ENCODE results near the gene ENTPD5. TPM values are rescaled to one million over a fixed set of nuclear protein-coding genes. Genes with fewer than 3 reads are reported as not detected.

The ENTPD5 gene
- total and polyA plus RNA-seq, 2 donors (not counting 1 experiment from before 2014, with no cell fraction given) = 5.5 to 14.7 TPM

DNA sequence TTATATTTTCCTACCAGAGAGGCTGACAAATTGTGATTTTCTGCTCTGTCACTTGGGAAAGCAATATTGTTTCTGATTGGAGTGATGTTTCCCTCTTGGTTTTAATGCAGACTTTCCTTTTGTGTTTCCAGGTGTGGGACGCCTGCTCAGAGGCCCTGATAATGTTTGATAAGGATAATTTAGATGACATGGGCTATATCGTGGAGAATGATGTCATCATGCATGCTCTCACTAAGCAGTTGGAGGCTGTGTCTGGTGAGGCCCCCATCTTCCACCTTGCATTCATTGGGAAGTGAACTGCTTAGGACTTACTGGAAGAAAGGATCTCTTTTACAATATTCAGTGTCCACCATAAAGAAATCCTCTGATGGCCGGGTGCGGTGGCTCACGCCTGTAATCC is 63.4 kb downstream of the ENTPD5 start:
- Mint-ChIP-seq H3K4me3 (no peak overlapping the region), H3K4me1 (peaks cover 9% of the 10 kb centered on the region), H3K27me3 (no peaks in the 10 kb centered on the region), H3K27ac (no peak overlapping the region), H3K9me3 (ENCODE audit: insufficient read depth) (no peaks in the 10 kb centered on the region)
- 100% methylated on average over 2 of the region's 5 CpGs for WGBS (ENCODE audit: insufficient coverage)
- H3K9me3 ChIP-seq (ENCODE audit: control extremely low read depth in 1 of 3, control insufficient read depth in 2 of 3, insufficient read depth in 1 of 3, low read length in 2 of 3) = no peaks in the 10 kb centered on the region
- no peak overlapping the region for H2AFZ ChIP-seq (ENCODE audit: insufficient read depth, low read depth, low read length, poor library complexity, severe bottlenecking)
- DNase-seq (no peak), ATAC-seq (ENCODE audit: low read depth) (no peak)
- no peaks in the 10 kb centered on the region for H4K20me1 ChIP-seq (ENCODE audit: control insufficient read depth, insufficient read depth, low read length, poor library complexity, severe bottlenecking)
- H3K4me1 ChIP-seq (ENCODE audit: control insufficient read depth in 2 of 2, insufficient read depth in 2 of 2, low read length in 2 of 2) = peaks cover 3% of the 10 kb centered on the region in 2 donors
- no peak overlapping the region for H3K4me2 ChIP-seq (replicated peaks; ENCODE audit: low read depth, low read length, poor library complexity, severe bottlenecking)
- CTCF ChIA-PET = no interaction called here
- POLR2A ChIA-PET = no interaction called here
- intact Hi-C loops (cut with micrococcal nuclease) = loop anchor here (10.0 kb wide), 1 partner anchor 1049 kb away; the partner anchor contains the start of gene EIF2B2
- no peak overlapping the region for H3K4me3 ChIP-seq (ENCODE audit: control extremely low read depth in 1 of 5, extremely low read depth in 1 of 5, insufficient read depth in 1 of 5, low read depth in 2 of 5, low read length in 4 of 5)
- peaks cover 3 to 55% of the 10 kb centered on the region in 2 experiments for H3K36me3 ChIP-seq (replicated peaks in 1 of 2; ENCODE audit: control extremely low read depth in 1 of 2, control insufficient read depth in 1 of 2, extremely low read depth in 1 of 2, insufficient read depth in 2 of 2, low read length in 1 of 2)
- H3K27ac ChIP-seq (ENCODE audit: low read length in 2 of 2) = no peak overlapping the region
- no peak overlapping the region for H3K9ac ChIP-seq (ENCODE audit: low read length)
- H3K79me2 ChIP-seq (ENCODE audit: control insufficient read depth, insufficient read depth, low read length) = no peaks in the 10 kb centered on the region
- no peak for TF ChIP-seq EZH2 (IDR thresholded peaks at IDR 0.05; ENCODE audit: borderline replicate concordance, insufficient read depth, low read depth, low read length, poor library complexity, severe bottlenecking)
- TF ChIP-seq, protein P1, sequence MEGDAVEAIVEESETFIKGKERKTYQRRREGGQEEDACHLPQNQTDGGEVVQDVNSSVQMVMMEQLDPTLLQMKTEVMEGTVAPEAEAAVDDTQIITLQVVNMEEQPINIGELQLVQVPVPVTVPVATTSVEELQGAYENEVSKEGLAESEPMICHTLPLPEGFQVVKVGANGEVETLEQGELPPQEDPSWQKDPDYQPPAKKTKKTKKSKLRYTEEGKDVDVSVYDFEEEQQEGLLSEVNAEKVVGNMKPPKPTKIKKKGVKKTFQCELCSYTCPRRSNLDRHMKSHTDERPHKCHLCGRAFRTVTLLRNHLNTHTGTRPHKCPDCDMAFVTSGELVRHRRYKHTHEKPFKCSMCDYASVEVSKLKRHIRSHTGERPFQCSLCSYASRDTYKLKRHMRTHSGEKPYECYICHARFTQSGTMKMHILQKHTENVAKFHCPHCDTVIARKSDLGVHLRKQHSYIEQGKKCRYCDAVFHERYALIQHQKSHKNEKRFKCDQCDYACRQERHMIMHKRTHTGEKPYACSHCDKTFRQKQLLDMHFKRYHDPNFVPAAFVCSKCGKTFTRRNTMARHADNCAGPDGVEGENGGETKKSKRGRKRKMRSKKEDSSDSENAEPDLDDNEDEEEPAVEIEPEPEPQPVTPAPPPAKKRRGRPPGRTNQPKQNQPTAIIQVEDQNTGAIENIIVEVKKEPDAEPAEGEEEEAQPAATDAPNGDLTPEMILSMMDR (IDR thresholded peaks at IDR 0.05) = no peak
- H3K27me3 ChIP-seq (replicated peaks in 1 of 4; ENCODE audit: control extremely low read depth in 1 of 4, control insufficient read depth in 3 of 4, insufficient read depth in 4 of 4, low read length in 3 of 4) = no peaks in the 10 kb centered on the region

DNA sequence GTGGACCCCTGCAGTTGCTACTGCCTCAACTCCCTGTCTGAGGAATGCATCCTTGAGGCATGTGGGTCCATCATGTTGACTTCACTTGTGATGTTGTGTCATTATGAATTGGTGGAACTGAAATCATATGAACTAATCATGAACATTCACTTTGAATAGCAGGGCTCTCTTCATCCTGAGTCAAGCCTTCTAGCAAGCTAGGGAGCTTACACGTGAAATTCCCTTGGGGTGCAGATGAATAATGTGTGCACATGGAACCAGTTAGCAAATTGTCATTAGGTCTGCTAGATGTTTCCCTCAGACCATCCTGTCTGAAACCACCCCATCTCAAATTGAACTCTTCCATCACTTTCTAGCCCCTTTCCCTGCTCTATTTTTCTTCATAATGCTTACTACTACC is 65.4 kb downstream of the ENTPD5 start:
- POLR2A ChIA-PET = interaction anchor here (0.7 kb wide), 1 partner anchor 115 kb away, joined by 3 read pairs; no protein-coding TSS in a partner anchor

More for the DNA sequence above, 65.4 kb downstream of the ENTPD5 start:
- Mint-ChIP-seq H3K27me3 (no peaks in the 10 kb centered on the region), H3K9me3 (ENCODE audit: insufficient read depth) (no peaks in the 10 kb centered on the region), H3K4me1 (peaks cover 20% of the 10 kb centered on the region), H3K4me3 (no peak overlapping the region), H3K27ac (no peak overlapping the region)
- TF ChIP-seq, protein P1 (IDR thresholded peaks at IDR 0.05) = no peak
- TF ChIP-seq EZH2 (IDR thresholded peaks at IDR 0.05; ENCODE audit: borderline replicate concordance, insufficient read depth, low read depth, low read length, poor library complexity, severe bottlenecking) = no peak
- peaks cover 3 to 39% of the 10 kb centered on the region in 2 experiments for H3K36me3 ChIP-seq (replicated peaks in 1 of 2; ENCODE audit: control extremely low read depth in 1 of 2, control insufficient read depth in 1 of 2, extremely low read depth in 1 of 2, insufficient read depth in 2 of 2, low read length in 1 of 2)
- H3K4me3 ChIP-seq (ENCODE audit: control extremely low read depth in 1 of 5, extremely low read depth in 1 of 5, insufficient read depth in 1 of 5, low read depth in 2 of 5, low read length in 4 of 5) = no peak overlapping the region
- no CpG with 5 or more reads among the region's 1 CpG for WGBS (ENCODE audit: insufficient coverage)
- H3K4me2 ChIP-seq (replicated peaks; ENCODE audit: low read depth, low read length, poor library complexity, severe bottlenecking) = no peak overlapping the region
- H2AFZ ChIP-seq (ENCODE audit: insufficient read depth, low read depth, low read length, poor library complexity, severe bottlenecking) = no peak overlapping the region
- no peaks in the 10 kb centered on the region for H3K27me3 ChIP-seq (replicated peaks in 1 of 4; ENCODE audit: control extremely low read depth in 1 of 4, control insufficient read depth in 3 of 4, insufficient read depth in 4 of 4, low read length in 3 of 4)
- intact Hi-C loops (cut with micrococcal nuclease) = loop anchor here (10.0 kb wide), 1 partner anchor 1051 kb away; the partner anchor contains the start of gene EIF2B2
- no peak overlapping the region for H3K27ac ChIP-seq (ENCODE audit: low read length in 2 of 2)
- peaks cover 11 to 12% of the 10 kb centered on the region in 2 donors for H3K4me1 ChIP-seq (ENCODE audit: control insufficient read depth in 2 of 2, insufficient read depth in 2 of 2, low read length in 2 of 2)
- no peaks in the 10 kb centered on the region for H4K20me1 ChIP-seq (ENCODE audit: control insufficient read depth, insufficient read depth, low read length, poor library complexity, severe bottlenecking)
- H3K79me2 ChIP-seq (ENCODE audit: control insufficient read depth, insufficient read depth, low read length) = no peaks in the 10 kb centered on the region
- ATAC-seq (ENCODE audit: low read depth) = no peak
- H3K9ac ChIP-seq (ENCODE audit: low read length) = no peak overlapping the region
- CTCF ChIA-PET = interaction anchor here (0.9 kb wide), 1 partner anchor 18 kb away, joined by 4 read pairs; no protein-coding TSS in a partner anchor
- no peaks in the 10 kb centered on the region for H3K9me3 ChIP-seq (ENCODE audit: control extremely low read depth in 1 of 3, control insufficient read depth in 2 of 3, insufficient read depth in 1 of 3, low read length in 2 of 3)
- no peak for DNase-seq

All from B cell (primary cell).